ENCODE data around the gene GPHA2. TPM values are rescaled to one million over a fixed set of nuclear protein-coding genes. Genes with fewer than 3 reads are reported as not detected.

GPHA2 gene
- polyA plus RNA-seq, 1 of the 3 experiments (the other 2 are of a cell fraction) = not detected

- Histone ChIP-seq H3K9me2 (no peaks in the 10 kb centered on the region), H3K9ac (no peak overlapping the region), H3K36me3 (replicated peaks in 1 of 2; ENCODE audit: control insufficient read depth in 1 of 2, insufficient read depth in 2 of 2, low read length in 1 of 2) (peaks cover 0 to 12% of the 10 kb centered on the region in 2 experiments), H3K27ac (ENCODE audit: low read depth in 2 of 2, low read length in 1 of 2) (no peak overlapping the region), H4K20me1 (ENCODE audit: insufficient read depth) (no peaks in the 10 kb centered on the region), H2AFZ (ENCODE audit: low read depth) (no peak overlapping the region), H3F3A (replicated peaks; ENCODE audit: insufficient read depth) (no peaks in the 10 kb centered on the region), H3K4me1 (ENCODE audit: control insufficient read depth in 1 of 2, insufficient read depth in 2 of 2, low read depth in 1 of 2, low read length in 1 of 2) (peaks cover 0 to 6% of the 10 kb centered on the region in 2 experiments; a peak in 1 of 4 replicates), H3K9me3 (no peaks in the 10 kb centered on the region), H3K4me3 (ENCODE audit: low read depth in 2 of 2, low read length in 1 of 2) (no peak overlapping the region), H3K79me2 (ENCODE audit: insufficient read depth) (no peaks in the 10 kb centered on the region), H3K27me3 (ENCODE audit: insufficient read depth) (no peaks in the 10 kb centered on the region), H3K4me2 (no peak overlapping the region)
- WGBS (ENCODE audit: low lambda C conversion rate) = 82% methylated on average over 19 of the region's 25 CpGs
- CTCF ChIA-PET = interaction anchor here (0.6 to 26.7 kb wide), 32 partner anchors 8 to 219 kb away, joined by 3 to 530 read pairs (median 4); partner anchors contain the start of genes BATF2, CDC42BPG, EHD1 and PPP2R5B
- TF ChIP-seq POLR2AphosphoS5 (IDR thresholded peaks at IDR 0.05; ENCODE audit: low read depth, low read length) (no peak), NFIC (IDR thresholded peaks at IDR 0.05; ENCODE audit: borderline replicate concordance) (no peak), SIN3A (IDR thresholded peaks at IDR 0.05; ENCODE audit: borderline replicate concordance, low read depth, low read length) (no peak), PBX3 (IDR thresholded peaks at IDR 0.05) (no peak), RFX5 (IDR thresholded peaks at IDR 0.05; ENCODE audit: low read length) (no peak), FOXM1 (IDR thresholded peaks at IDR 0.05; ENCODE audit: low read depth) (no peak), ELF1 (IDR thresholded peaks at IDR 0.05) (no peak), RCOR1 (IDR thresholded peaks at IDR 0.05; ENCODE audit: low read length) (no peak), USF2 (IDR thresholded peaks at IDR 0.05; ENCODE audit: borderline replicate concordance, low read depth, low read length) (no peak), MAX (IDR thresholded peaks at IDR 0.05; ENCODE audit: low read depth) (no peak), TCF12 (IDR thresholded peaks at IDR 0.05) (no peak), FOXJ3 (CRISPR knock-in tag; IDR thresholded peaks at IDR 0.05) (no peak), RAD21 (IDR thresholded peaks at IDR 0.05; ENCODE audit: low read length) (no peak), JUND (IDR thresholded peaks at IDR 0.05) (no peak)
- no peak for DNase-seq
- POLR2A ChIA-PET = no interaction called here
These were observed 42.3 kb downstream of the GPHA2 start for GRCh38 chr11:64893194-64894069.

- Histone ChIP-seq H3K79me2 (ENCODE audit: insufficient read depth) (no peaks in the 10 kb centered on the region), H3K27ac (ENCODE audit: low read depth in 2 of 2, low read length in 1 of 2) (no peak overlapping the region), H3K4me3 (ENCODE audit: low read depth in 2 of 2, low read length in 1 of 2) (no peak overlapping the region), H2AFZ (ENCODE audit: low read depth) (no peak overlapping the region), H3K9me2 (no peaks in the 10 kb centered on the region), H3K4me1 (ENCODE audit: control insufficient read depth in 1 of 2, insufficient read depth in 2 of 2, low read depth in 1 of 2, low read length in 1 of 2) (peaks cover 0 to 11% of the 10 kb centered on the region in 2 experiments; a peak in 1 of 4 replicates), H3K9me3 (no peaks in the 10 kb centered on the region), H3K36me3 (replicated peaks in 1 of 2; ENCODE audit: control insufficient read depth in 1 of 2, insufficient read depth in 2 of 2, low read length in 1 of 2) (peaks cover 0 to 6% of the 10 kb centered on the region in 2 experiments), H4K20me1 (ENCODE audit: insufficient read depth) (no peaks in the 10 kb centered on the region), H3K27me3 (ENCODE audit: insufficient read depth) (no peaks in the 10 kb centered on the region), H3K4me2 (no peak overlapping the region), H3K9ac (no peak overlapping the region), H3F3A (replicated peaks; ENCODE audit: insufficient read depth) (no peaks in the 10 kb centered on the region)
- DNase-seq = no peak
- ChIA-PET CTCF (interaction anchor here (0.9 to 26.7 kb wide), 8 partner anchors 16 to 121 kb away, joined by 3 to 530 read pairs (median 5); partner anchors contain the start of genes ARL2, CDC42BPG and PPP2R5B), POLR2A (interaction anchor here (0.6 to 0.7 kb wide), 2 partner anchors 10 to 28 kb away, joined by 3 to 4 read pairs; no protein-coding TSS in a partner anchor)
- 47% methylated on average over 2 of the region's 10 CpGs for WGBS (ENCODE audit: low lambda C conversion rate)
- TF ChIP-seq RAD21 (IDR thresholded peaks at IDR 0.05; ENCODE audit: low read length) (no peak), RXRA (IDR thresholded peaks at IDR 0.05; ENCODE audit: borderline replicate concordance, low read depth) (no peak), REST (IDR thresholded peaks at IDR 0.05; ENCODE audit: low read depth, low read length) (no peak), CTCF (IDR thresholded peaks at IDR 0.05) (no peak), JUND (IDR thresholded peaks at IDR 0.05) (no peak), MXI1 (IDR thresholded peaks at IDR 0.05; ENCODE audit: low read depth, low read length) (no peak), SMC3 (IDR thresholded peaks at IDR 0.05; ENCODE audit: low read depth, low read length) (no peak)
These were observed 42.9 kb downstream of the GPHA2 start for GRCh38 chr11:64892838-64893193.
